RPMI8226 (cell line): ENCODE measurements around the gene LIME1.

ENCODE experiments used
- DNase-seq: peaks from one replicate; pipeline ENCODE4 v3.0.0-alpha.2; 2015

LIME1 gene

GRCh38 chr20:63735859-63736718 is at the start of gene LIME1:
Gene LIME1 (plus strand): TSS chr20:63736664. CDS start chr20:63737550, 886 bp downstream.
- DNase-seq = peak; percentile 94

GRCh38 chr20:63687419-63688178 is 48.9 kb upstream of the LIME1 start:
- no peak for DNase-seq

- no peak for DNase-seq
Observed at GRCh38 chr20:63688228-63689045, 48.0 kb upstream of the LIME1 start.

- DNase-seq = no peak
Observed at GRCh38 chr20:63689046-63690002, 47.1 kb upstream of the LIME1 start.

- DNase-seq = no peak
Observed at GRCh38 chr20:63690003-63690897, 46.2 kb upstream of the LIME1 start.

GRCh38 chr20:63690898-63691710 is 45.4 kb upstream of the LIME1 start:
- no peak for DNase-seq

GRCh38 chr20:63691711-63692435 is 44.6 kb upstream of the LIME1 start:
- DNase-seq = no peak

GRCh38 chr20:63692436-63693082 is 43.9 kb upstream of the LIME1 start:
- no peak for DNase-seq

- no peak for DNase-seq
Observed at GRCh38 chr20:63693083-63693732, 43.3 kb upstream of the LIME1 start.

- DNase-seq = no peak
Observed at GRCh38 chr20:63693733-63694583, 42.5 kb upstream of the LIME1 start.

GRCh38 chr20:63694584-63695423 is 41.7 kb upstream of the LIME1 start:
- DNase-seq = no peak

- no peak for DNase-seq
Observed at GRCh38 chr20:63695424-63696305, 40.8 kb upstream of the LIME1 start.

GRCh38 chr20:63696306-63696627 is 40.2 kb upstream of the LIME1 start:
- no peak for DNase-seq

- no peak for DNase-seq
Observed at GRCh38 chr20:63696628-63697356, 39.7 kb upstream of the LIME1 start, which contains the start of gene TNFRSF6B. Gene TNFRSF6B (plus strand): TSS chr20:63696652. CDS start chr20:63696768, 116 bp downstream.
